Erythroblast (primary cell): ENCODE measurements around the gene DDA1.

ENCODE experiments used
- DNase-seq, 2 experiments: peaks; one replicate each; lab custom pipeline; 2025; lab: John Stamatoyannopoulos, UW
- GATA1 ChIP-seq: IDR thresholded peaks from 2 replicates; pipeline ENCODE4 v1.6.1; 2011; ENCODE audit warnings: low read depth, mild to moderate bottlenecking, control low read depth, low read length, moderate library complexity
- POLR2A ChIP-seq: IDR thresholded peaks from 2 replicates; pipeline ENCODE4 v1.6.1; 2011; ENCODE audit warnings: mild to moderate bottlenecking, low read length

Gene DDA1

DNA sequence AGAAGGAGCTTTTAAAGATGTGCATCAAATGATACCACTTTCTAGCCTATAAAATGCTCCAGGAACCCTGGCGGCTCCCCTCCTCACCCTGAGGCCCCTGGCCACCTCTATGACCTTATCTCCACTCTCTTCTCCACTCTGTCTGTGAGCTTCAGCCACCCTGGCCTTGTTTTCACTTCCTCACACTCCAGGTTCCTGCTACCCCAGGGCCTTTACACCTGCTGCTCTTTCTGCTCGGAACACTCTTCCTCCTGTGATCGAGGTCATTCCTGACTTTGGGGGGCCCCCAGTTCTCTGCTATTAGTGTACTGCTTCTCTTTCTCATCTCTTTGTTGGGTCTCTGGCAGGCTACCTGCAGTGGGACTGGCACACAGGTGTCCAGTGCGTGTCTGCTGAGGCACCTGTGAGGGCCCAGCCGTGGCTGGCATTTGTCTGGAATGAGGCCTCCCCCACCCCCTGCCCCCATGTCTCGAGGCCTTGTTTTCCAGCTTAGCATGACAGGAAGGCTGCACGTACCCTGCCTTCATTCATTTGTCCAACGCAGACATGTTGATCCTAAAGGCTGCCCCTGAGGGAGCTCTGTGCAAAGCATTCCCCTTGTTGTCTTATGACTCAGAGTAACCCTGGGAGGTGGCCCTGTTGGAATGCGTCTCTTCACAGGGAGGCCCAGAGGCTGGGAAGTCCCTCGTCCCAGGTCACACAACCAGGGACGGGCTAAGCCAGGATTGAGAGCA, 2.3 kb downstream of the DDA1 start:
- DNase-seq, result no peak
- TF ChIP-seq GATA1 (no peak), POLR2A (no peak)

DNA sequence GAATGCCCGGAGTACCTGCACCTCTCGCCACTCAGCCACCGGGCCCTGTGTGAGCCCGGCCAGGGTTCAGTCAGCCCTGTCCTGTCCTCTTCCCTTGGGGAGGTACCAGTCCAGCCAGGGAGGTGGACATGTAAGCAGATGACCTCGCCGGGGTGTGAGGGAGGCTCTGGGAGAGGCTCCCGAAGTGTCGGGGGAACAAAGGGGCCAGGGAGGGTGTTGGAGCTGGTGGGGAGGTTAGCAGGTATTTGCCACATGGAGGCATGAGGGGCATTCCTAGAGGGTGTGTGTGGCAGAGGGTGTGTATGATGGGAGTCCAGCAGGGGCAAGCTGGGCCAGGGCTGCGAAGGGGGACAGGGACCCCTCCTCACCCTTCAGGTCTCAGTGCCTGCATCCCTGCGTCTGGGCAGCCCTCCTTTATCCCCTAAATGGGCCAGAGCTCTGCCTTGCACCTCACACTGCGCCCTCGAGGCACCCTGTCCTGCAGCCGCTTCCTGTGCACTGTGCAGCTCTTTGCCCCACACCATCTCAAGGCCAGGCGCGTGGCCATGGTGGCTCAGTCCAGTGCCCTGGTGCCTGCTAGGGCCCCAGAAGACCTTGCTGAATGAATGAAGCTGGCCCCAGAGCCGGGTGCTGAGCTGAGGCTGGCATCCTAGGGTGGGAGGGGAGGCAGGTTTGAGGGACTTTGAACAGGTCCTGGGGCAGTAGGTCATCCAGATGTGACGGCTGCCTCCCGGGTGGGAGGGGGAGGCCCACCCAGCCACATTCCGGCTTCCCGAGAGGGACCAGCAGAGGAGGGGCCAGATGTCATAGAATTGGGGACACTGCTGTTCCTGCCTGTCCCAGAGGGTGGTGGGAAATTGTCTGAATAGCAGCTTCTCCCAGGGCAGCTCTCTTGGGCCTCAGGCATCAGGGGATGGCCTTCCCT, 3.1 kb downstream of the DDA1 start:
- DNase-seq, result no peak
- TF ChIP-seq GATA1, result no peak
- no peak for TF ChIP-seq POLR2A

DNA sequence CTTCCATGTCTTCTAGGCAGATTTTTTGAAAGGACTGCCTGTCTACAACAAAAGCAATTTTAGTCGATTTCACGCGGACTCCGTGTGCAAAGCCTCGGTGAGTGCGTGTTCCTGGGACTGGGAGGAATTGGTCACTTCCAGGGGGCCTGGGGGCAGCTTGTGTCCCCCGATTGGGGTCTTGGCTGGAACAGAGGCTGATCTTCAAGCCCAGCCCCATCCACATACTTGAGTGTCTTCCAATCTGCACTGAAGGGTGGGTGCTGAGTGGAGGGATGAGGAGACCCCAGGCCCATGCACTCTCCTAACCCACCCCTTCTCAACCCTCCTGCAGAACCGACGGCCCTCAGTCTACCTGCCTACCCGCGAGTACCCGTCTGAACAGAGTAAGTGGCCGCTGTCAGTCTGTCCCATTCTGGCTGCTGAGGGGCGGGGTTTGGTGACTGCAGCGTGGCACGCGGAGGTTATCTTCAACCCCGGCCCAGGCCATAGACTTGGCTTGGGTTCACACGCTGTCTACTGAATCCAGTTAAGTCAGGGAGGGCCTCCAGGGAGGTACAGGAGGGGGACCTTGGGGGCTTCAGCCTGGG, 4.7 kb downstream of the DDA1 start:
- TF ChIP-seq POLR2A, result no peak
- no peak for TF ChIP-seq GATA1
- peak; percentile 70 to 71 for DNase-seq

DNA sequence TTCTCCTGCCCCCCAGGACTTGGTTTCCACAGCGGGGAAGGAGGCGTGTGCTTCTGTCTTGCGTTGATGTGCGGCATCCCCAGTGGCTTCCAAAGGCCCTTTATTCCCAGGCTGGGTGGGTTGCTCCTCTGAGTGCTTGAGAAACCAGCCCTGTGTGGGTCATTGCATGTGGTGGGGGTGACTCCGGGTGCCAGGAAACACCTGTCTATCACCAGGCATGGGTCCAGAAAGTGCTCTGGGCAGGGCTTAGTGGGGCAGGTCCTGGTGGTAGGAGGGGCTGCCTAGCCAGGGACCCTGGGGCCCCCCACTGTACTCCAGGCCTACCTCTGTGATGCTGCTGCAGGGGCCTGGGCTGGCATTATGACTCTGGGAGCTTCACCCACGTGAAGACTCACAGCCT, 9.6 kb downstream of the DDA1 start:
- no peak for DNase-seq
- TF ChIP-seq POLR2A, result no peak

DNA sequence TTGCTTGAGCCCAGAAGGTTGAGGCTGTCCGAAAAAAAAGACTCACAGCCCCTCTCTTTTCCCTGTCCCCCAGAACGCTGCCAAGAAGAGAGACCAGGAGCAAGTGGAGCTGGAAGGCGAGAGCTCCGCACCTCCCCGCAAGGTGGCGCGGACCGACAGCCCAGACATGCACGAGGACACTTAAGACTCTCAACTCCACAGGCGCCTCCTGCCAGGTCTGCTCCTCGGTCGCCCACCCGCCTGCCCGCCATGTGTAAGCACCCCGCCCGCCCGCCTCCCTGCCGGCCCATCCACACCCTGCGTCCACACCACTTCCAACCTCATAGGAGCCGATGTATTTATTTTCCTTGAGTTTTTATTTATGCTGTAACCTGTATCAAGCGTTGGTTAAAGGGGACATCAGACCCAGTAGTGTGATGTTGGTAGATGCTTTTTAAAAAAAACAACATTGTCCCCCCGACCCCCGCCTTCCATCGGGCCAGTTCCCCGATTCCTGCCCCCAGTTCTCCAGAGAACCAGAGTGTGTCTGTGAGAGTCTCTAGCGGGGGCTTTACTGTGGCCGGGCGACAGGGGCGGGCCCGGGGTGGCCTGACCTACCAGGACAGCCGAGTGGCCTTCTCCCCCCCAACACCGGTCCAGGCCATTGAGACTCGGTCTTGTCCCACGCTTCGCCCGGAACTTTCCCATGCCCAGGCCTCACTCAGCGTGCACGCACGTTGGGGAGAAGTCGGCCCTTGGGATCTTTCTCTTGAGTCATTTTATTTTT, 10.3 kb downstream of the DDA1 start:
- DNase-seq, result no peak
- TF ChIP-seq POLR2A (no peak), GATA1 (no peak)

DNA sequence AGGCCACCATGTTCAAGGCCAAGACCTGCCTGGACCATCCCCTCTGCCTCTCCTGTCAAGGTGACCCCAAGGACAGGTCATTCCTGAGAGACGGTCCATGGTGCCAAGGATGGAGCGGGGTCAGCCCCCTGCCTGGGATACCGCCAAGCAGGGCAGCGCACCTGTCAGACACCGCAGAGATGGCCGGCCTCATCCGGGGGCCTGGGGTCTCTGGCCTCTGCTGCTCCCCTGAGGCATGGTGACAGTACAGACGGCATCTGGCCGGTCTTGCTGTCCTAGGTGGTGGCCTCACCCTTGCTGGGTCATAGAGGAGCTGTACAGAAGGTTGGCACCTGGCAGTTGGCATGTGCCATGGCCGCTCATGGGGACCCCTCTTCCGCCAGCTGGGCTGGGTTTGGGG, 11.1 kb downstream of the DDA1 start:
- no peak for DNase-seq
- no peak for TF ChIP-seq POLR2A
- no peak for TF ChIP-seq GATA1

DNA sequence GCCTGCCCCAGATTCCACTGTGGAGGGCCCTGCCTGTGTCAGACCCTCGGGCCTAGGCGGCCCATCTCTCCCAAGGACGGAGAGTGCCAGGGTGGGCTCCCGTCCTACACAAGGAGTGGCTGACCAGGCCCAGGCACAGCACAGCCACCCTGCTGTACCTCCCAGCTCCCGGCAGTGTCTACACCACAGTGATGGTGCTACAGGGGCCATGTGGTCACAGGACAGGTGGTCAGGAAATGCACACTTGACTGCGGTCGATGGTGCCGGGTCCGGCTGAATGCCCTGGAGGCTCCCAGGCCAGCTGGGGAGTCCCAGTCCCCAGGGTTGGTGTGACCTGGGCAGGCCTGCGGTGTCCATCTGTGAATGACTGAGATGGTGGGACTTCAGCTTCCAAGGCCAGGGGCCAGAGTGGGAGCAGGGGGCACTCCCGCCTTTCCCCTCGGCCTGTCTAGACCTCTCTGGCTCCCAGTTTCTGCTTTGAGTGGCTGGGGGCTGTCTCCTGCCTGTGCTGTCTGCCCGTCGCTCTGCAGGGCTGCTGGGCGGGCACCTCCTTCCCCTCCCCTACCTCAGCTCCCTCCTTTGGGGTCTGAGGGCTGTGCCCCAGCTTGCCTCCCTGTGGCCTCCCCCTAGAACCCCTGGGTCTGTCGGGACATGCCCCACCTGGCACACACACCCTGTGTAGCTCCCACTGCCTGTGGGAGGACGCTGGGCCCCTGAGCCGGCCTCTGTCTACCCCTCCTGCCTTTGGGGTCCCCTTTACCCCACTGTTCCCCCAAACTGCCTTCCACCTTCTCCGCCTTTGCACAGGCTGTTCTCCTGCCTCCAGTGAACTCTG, 12.5 kb downstream of the DDA1 start:
- TF ChIP-seq POLR2A (no peak), GATA1 (no peak)
- no peak for DNase-seq

DNA sequence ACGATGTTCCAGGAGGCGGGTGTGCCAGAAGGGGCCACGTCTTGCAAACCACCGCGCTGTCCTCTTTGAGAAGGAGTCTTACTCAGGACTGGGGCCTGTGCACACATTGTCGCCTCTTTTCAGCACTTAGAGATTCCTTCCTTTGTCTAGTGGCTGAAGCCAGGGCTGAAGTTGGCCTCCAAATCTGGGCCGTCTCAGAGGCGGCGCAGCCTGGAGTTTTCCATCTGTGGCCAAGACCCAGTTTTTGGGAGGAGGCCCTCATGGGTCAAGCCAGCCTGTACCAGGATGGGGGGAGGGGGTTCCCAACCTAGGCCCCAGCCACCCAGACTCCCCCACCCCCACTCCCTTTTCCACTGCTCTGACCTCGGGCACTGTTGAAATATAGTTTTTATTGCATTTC, 13.5 kb downstream of the DDA1 start:
- DNase-seq, result no peak
- TF ChIP-seq GATA1, result no peak
- no peak for TF ChIP-seq POLR2A

DNA sequence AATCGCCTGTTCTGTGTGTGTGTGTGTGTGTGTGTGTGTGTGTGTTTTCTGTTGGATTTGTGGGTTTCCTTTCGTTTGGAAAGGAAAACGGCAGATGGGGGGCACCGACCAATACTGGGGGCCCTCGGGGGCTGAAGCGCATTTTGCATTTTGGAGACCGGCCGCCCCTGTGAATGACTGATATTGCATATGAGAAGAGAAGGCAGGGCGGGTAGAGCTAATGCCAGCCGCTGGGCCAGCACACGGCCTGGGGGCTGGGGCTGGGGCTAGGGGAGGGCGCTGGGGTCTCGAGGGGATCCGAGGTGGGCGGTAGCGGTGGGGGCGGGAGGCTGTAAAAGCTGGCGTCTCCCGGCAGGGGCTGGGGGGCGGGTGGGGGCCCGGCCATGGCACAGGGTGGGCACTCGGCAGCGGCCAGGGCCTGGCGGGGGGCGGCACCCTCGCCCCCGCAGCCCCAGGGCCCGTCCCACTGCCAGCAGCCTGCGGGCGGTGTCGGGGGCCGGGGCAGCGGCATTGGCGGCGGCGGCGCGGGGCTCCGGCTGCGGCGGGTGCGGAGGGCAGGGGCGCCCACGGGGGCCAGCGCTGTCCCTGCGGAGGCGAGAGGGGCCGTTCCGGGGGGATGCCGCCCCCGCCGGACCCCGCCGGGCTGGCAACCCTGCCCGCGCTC, 14.1 kb downstream of the DDA1 start:
- no peak for DNase-seq
- TF ChIP-seq GATA1 (no peak), POLR2A (no peak)

DNA sequence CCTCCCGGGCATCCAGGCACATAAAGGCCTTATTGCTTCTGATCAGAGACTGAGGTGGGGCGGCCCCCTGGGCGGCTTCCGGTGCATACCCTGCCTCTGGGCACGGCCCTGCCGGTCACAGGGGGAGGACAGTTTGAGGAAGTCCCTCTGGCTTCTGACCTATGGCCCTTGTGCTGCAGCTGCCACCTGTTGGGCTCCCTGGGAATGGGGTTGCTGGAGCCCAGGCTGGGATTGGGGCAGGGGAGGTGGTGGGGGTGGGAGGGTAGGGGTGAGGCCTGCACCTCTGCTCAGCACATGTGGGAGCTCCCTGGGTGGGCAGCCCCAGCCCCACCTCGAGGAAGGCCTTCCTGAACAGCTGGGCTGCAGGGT, 14.6 kb downstream of the DDA1 start:
- no peak for DNase-seq
- TF ChIP-seq POLR2A (no peak), GATA1 (no peak)

DNA sequence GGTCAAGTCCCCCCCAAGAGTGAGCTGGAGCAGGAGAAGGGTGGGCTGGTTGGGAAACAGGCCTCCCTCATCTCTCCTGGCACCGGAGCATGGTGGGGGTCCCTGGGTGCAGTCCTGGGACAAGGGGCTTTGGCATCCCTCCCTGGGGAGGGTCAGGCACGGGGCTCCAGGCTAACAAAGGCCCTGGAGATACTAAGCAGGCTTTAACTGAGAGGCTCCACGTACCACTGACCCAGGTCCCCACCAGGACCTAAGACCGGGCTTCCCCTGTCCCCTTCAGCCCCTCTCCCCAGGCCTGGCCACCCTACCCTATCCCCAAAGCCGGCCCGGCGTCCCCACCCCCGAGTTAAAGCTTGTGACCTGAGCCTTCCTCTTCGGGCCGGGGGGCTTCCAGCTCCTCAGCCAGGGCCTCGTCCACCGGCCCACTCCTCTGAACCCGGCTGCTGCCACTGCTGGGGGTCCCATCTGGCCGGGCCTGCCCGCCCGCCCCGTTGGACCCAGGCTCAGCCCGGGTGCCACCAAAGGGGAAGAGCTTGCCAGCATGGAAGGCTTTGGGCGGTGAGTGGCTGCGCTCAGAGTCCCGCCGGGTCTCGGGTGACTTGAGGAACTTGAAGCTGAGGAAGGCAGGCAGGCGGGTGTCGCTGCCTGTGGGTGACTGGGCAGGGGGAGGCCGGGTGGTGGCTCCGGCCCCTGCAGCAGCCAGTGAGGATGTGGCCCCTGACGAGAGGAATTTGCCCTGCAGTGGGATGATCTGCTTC, 15.2 kb downstream of the DDA1 start:
- DNase-seq, result no peak
- TF ChIP-seq POLR2A, result no peak
- no peak for TF ChIP-seq GATA1
